ENCODE results near the gene LUC7L. TPM values are rescaled to one million over a fixed set of nuclear protein-coding genes. Genes with fewer than 3 reads are reported as not detected.
"Not testable (repeated sequence)": the region's sequence is repeated elsewhere in the genome, so short reads cannot be mapped to it uniquely, and the experiment has no call there.

Gene LUC7L
- total RNA-seq, 2 experiments from 2014 or later, result 94.8 to 98.4 TPM

DNA sequence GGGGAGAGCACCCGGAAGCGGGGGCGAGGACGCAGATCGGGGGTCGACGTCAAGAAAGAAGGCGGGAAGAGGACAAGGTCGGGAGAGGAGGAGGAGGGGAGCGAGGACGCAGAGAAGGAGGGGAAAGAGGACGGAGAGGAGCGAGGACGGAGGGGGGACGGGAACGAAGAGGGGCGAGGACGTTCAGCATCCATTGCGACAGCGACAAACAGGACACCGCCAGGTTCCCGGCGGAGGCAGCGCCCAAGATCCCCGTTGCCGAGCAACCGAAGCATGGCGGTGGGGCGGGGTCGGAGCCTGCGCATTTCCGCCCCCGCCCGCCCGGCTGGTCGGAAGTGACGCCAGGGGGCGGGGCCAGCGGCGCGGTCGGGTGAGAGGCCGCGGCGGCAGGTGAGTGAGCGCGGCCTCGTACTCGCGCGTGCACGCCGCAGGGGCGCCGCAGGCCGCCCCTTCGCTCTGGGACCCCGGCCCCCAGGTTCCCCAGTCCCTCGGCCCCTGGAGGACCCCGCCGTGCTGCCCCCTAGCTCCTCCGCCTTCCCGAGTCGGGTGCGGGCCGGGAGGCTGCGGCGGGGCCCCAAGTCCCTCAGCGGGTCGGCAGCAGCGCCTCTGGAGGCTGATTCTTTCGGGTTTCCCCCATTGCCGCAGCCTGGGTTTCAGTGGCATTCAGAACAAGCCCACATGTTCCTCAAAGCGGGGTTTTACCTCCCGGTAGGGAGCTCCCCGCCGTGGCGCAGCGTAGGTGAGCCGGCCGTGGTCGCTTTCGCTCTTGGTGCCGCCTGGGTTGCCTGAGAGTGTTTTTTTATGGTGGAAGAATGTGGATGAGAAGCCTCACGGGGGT, 5.4 kb upstream of the LUC7L start, which contains the start of gene FAM234A:
Gene FAM234A, plus strand, starts transcription at position 354 of the 838 bp plus-strand sequence. CDS start 19,593 bp downstream, outside the sequence.
- no peaks in the 10 kb centered on the region for H3K9me3 ChIP-seq (ENCODE audit: control insufficient read depth in 1 of 2, insufficient read depth in 1 of 2, low read length in 2 of 2)
- Mint-ChIP-seq H3K4me1 (ENCODE audit: low read depth) (peaks cover 17% of the 10 kb centered on the region), H3K9me3 (no peaks in the 10 kb centered on the region), H3K27ac (peak within 1 kb of the TSS; percentile 100), H3K27me3 (no peaks in the 10 kb centered on the region), H3K36me3 (ENCODE audit: low read depth) (peaks cover 8% of the 10 kb centered on the region), H3K4me3 (peak within 1 kb of the TSS; percentile 93)
- TF ChIP-seq, protein P1, sequence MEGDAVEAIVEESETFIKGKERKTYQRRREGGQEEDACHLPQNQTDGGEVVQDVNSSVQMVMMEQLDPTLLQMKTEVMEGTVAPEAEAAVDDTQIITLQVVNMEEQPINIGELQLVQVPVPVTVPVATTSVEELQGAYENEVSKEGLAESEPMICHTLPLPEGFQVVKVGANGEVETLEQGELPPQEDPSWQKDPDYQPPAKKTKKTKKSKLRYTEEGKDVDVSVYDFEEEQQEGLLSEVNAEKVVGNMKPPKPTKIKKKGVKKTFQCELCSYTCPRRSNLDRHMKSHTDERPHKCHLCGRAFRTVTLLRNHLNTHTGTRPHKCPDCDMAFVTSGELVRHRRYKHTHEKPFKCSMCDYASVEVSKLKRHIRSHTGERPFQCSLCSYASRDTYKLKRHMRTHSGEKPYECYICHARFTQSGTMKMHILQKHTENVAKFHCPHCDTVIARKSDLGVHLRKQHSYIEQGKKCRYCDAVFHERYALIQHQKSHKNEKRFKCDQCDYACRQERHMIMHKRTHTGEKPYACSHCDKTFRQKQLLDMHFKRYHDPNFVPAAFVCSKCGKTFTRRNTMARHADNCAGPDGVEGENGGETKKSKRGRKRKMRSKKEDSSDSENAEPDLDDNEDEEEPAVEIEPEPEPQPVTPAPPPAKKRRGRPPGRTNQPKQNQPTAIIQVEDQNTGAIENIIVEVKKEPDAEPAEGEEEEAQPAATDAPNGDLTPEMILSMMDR (IDR thresholded peaks at IDR 0.05), result peak; percentile 63
- POLR2A ChIA-PET, result interaction anchor here (0.6 to 2.2 kb wide), 12 partner anchors 10 to 401 kb away, joined by 3 to 29 read pairs (median 4); partner anchors contain the start of genes AXIN1, DECR2, METTL26 and MRPL28
- CTCF ChIA-PET, result interaction anchor here (0.6 to 1.3 kb wide), 16 partner anchors 11 to 169 kb away, joined by 3 to 8 read pairs (median 3); partner anchors contain the start of genes AXIN1 and MRPL28
- no peaks in the 10 kb centered on the region for H3K36me3 ChIP-seq (ENCODE audit: insufficient read depth, low read length)
- peaks cover 20% of the 10 kb centered on the region for H3K4me1 ChIP-seq (ENCODE audit: insufficient read depth, low read length)
- H3K4me3 ChIP-seq (ENCODE audit: low read length), result peak within 1 kb of the TSS; percentile 62
- peak within 1 kb of the TSS; percentile 98 for H3K27ac ChIP-seq (ENCODE audit: low read depth in 1 of 2, low read length in 2 of 2)
- DNase-seq (peak; percentile 88 to 99 (median 94)), ATAC-seq (ENCODE audit: poor library complexity) (peak; percentile 87)
- no peaks in the 10 kb centered on the region for H3K27me3 ChIP-seq (ENCODE audit: control insufficient read depth in 1 of 2, insufficient read depth in 2 of 2, low read length in 2 of 2)
- intact Hi-C loops (cut with DNase I, micrococcal nuclease), result loop anchor here (1.0 to 2.0 kb wide), 4 partner anchors 96 to 181 kb away; partner anchors contain the start of genes AXIN1 (in 2 of the 2), NPRL3 (in 1 of the 2), POLR3K (in 1 of the 2) and SNRNP25 (in 1 of the 2)

DNA sequence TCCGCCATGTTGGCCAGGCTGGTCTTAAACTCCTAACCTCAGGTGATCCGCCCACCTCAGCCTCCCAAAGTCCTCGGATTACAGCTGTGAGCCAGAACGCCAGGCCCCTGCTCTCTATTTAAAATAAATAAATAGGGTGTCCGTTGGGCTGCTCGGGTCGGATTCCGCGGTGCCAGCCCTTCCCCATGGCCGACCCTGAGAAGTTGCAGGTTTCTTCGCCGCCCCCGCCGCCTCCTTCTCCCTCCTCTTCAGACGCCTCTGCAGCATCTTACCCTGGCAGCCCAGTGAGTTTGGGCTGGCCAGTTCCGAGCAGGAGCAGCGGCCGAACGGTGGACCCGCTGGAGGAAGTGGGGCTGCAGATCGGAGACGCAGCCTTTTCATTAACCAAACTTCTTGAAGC, 1.7 kb upstream of the LUC7L start:
- Mint-ChIP-seq H3K9me3 (no peaks in the 10 kb centered on the region), H3K4me1 (ENCODE audit: low read depth) (peaks cover 50% of the 10 kb centered on the region), H3K4me3 (no peak overlapping the region), H3K36me3 (ENCODE audit: low read depth) (peaks cover 41% of the 10 kb centered on the region), H3K27me3 (no peaks in the 10 kb centered on the region), H3K27ac (no peak overlapping the region)
- DNase-seq, result no peak
- ChIA-PET POLR2A (no interaction called here), CTCF (no interaction called here)
- intact Hi-C loops (cut with DNase I, micrococcal nuclease), result no loop called here
- H3K9me3 ChIP-seq (ENCODE audit: control insufficient read depth in 1 of 2, insufficient read depth in 1 of 2, low read length in 2 of 2), result no peaks in the 10 kb centered on the region
- H3K27ac ChIP-seq (ENCODE audit: low read depth in 1 of 2, low read length in 2 of 2), result no peak overlapping the region
- no peak for ATAC-seq (ENCODE audit: poor library complexity)
- peaks cover 36% of the 10 kb centered on the region for H3K4me1 ChIP-seq (ENCODE audit: insufficient read depth, low read length)
- H3K27me3 ChIP-seq (ENCODE audit: control insufficient read depth in 1 of 2, insufficient read depth in 2 of 2, low read length in 2 of 2), result no peaks in the 10 kb centered on the region
- peaks cover 22% of the 10 kb centered on the region for H3K36me3 ChIP-seq (ENCODE audit: insufficient read depth, low read length)
- no peak overlapping the region for H3K4me3 ChIP-seq (ENCODE audit: low read length)
- TF ChIP-seq, protein P1 (IDR thresholded peaks at IDR 0.05), result no peak

DNA sequence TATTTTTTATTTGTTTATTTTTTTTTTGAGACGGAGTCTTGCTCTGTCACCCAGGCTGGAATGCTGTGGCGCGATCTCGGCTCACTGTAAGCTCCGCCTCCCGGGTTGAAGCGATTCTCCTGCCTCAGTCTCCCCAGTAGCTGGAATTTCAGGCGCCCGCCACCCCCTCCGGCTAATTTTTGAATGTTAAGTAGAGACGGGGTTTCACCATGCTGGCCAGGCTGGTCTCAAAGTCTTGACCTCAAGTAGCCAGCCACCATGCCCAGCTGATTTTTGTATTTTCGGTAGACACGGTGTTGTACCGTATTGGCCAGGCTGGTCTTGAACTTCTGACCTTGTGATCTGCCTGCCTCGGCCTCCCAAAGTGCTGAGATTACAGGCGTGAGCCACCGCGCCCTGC, 1.1 kb upstream of the LUC7L start:
- CTCF ChIA-PET, result interaction anchor here (1.2 to 3.1 kb wide), 2 partner anchors 19 to 132 kb away, joined by 3 to 11 read pairs; no protein-coding TSS in a partner anchor
- peaks cover 49% of the 10 kb centered on the region for H3K4me1 Mint-ChIP-seq (ENCODE audit: low read depth)
- H3K9me3 Mint-ChIP-seq; POLR2A ChIA-PET; H3K27ac Mint-ChIP-seq; H3K27me3 Mint-ChIP-seq; H3K27me3 ChIP-seq (ENCODE audit: control insufficient read depth in 1 of 2, insufficient read depth in 2 of 2, low read length in 2 of 2); ATAC-seq (ENCODE audit: poor library complexity); H3K9me3 ChIP-seq (ENCODE audit: control insufficient read depth in 1 of 2, insufficient read depth in 1 of 2, low read length in 2 of 2); H3K4me3 ChIP-seq (ENCODE audit: low read length); intact Hi-C loops (cut with DNase I, micrococcal nuclease); H3K4me3 Mint-ChIP-seq; H3K27ac ChIP-seq (ENCODE audit: low read depth in 1 of 2, low read length in 2 of 2): not testable (repeated sequence)
- H3K4me1 ChIP-seq (ENCODE audit: insufficient read depth, low read length), result peaks cover 31% of the 10 kb centered on the region
- DNase-seq, result peak in 1 of 14 experiments; percentile 28
- H3K36me3 ChIP-seq (ENCODE audit: insufficient read depth, low read length), result peaks cover 27% of the 10 kb centered on the region
- H3K36me3 Mint-ChIP-seq (ENCODE audit: low read depth), result peaks cover 44% of the 10 kb centered on the region

Data from CD4-positive, alpha-beta T cell (primary cell).